Natural killer cell treated with Interleukin-12 subunit alpha and Interleukin-12 subunit beta and Interleukin-15 and Interleukin-18, amount 100 ng/mL, for 72 hours (primary cell): ENCODE results near the gene CLIP1. TPM values are rescaled to one million over a fixed set of nuclear protein-coding genes. Genes with fewer than 3 reads are reported as not detected.
A peak's percentile ranks its signal among the peaks of the same experiment; 100 is the strongest.
"Not testable (repeated sequence)": the region's sequence is repeated elsewhere in the genome, so short reads cannot be mapped to it uniquely, and the experiment has no call there.

Experiments
- ATAC-seq, 2 donors: fragments of 150-1000 bp; cut with Tn5 transposase in 1 of 2; sonication (Bioruptor Pico), chemical (Tn5 transposase) in 1 of 2; 2 replicates each; pipeline ENCODE4 v1.10.0; 2021
- DNase-seq: peaks from one replicate; pipeline ENCODE4 v3.0.0; 2022; ENCODE audit warnings: low spot score
- H3K27ac Mint-ChIP-seq, 2 donors: 1 replicate in 1 of 2; 2 replicates in 1 of 2; pipeline ENCODE4 v1.8.0; 2022; ENCODE audit warnings: mixed read lengths in 2 of 2, mild to moderate bottlenecking in 1 of 2, moderate library complexity in 1 of 2
- H3K27me3 Mint-ChIP-seq, 2 donors: 1 replicate in 1 of 2; 2 replicates in 1 of 2; pipeline ENCODE4 v1.8.0; 2022; ENCODE audit warnings: mixed read lengths in 2 of 2
- H3K36me3 Mint-ChIP-seq: one replicate; pipeline ENCODE4 v1.8.0; 2022; ENCODE audit warnings: mixed read lengths
- H3K4me1 Mint-ChIP-seq, 2 donors: 1 replicate in 1 of 2; 2 replicates in 1 of 2; pipeline ENCODE4 v1.8.0; 2022; ENCODE audit warnings: low read depth in 2 of 2, mixed read lengths in 2 of 2, mild to moderate bottlenecking in 1 of 2
- H3K4me3 Mint-ChIP-seq: one replicate; pipeline ENCODE4 v1.8.0; 2022; ENCODE audit warnings: mixed read lengths
- H3K9me3 Mint-ChIP-seq: 2 replicates; pipeline ENCODE4 v1.8.0; 2022; ENCODE audit warnings: mixed read lengths
- total RNA-seq, 2 donors: library from RNA; stranded (reverse); gene quantifications; one replicate each; pipeline ENCODE4 v1.2.3, GENCODE V29; 2022

Gene CLIP1
- total RNA-seq, 2 donors from 2014 or later, result 75.4 to 108 TPM

GRCh38 chr12:122291431-122291830 is 131.0 kb downstream of the CLIP1 start:
- DNase-seq (no peak), ATAC-seq (no peak)
- Mint-ChIP-seq H3K9me3 (no peaks in the 10 kb centered on the region), H3K27ac (no peak overlapping the region), H3K4me1 (peaks cover 3 to 6% of the 10 kb centered on the region in 2 donors), H3K36me3 (peaks cover 7% of the 10 kb centered on the region), H3K27me3 (no peaks in the 10 kb centered on the region), H3K4me3 (no peak overlapping the region)

- H3K27ac Mint-ChIP-seq, result no peak overlapping the region
- H3K27me3 Mint-ChIP-seq, result no peaks in the 10 kb centered on the region
- no peak for ATAC-seq
- no peaks in the 10 kb centered on the region for H3K9me3 Mint-ChIP-seq
- no peak for DNase-seq
- no peak overlapping the region for H3K4me3 Mint-ChIP-seq
- H3K36me3 Mint-ChIP-seq, result no peaks in the 10 kb centered on the region
- peaks cover 0 to 3% of the 10 kb centered on the region in 2 donors for H3K4me1 Mint-ChIP-seq
Measured at GRCh38 chr12:122283680-122284079, 138.8 kb downstream of the CLIP1 start.

GRCh38 chr12:122282061-122282460 is 140.4 kb downstream of the CLIP1 start:
- Mint-ChIP-seq H3K27me3 (no peaks in the 10 kb centered on the region), H3K4me3 (no peak overlapping the region), H3K36me3 (no peaks in the 10 kb centered on the region), H3K4me1 (peaks cover 0 to 2% of the 10 kb centered on the region in 2 donors), H3K27ac (no peak overlapping the region), H3K9me3 (no peaks in the 10 kb centered on the region)
- DNase-seq, result no peak
- ATAC-seq, result no peak

- Mint-ChIP-seq H3K4me1 (peaks cover 0 to 2% of the 10 kb centered on the region in 2 donors), H3K9me3 (no peaks in the 10 kb centered on the region), H3K36me3 (peaks cover 5% of the 10 kb centered on the region), H3K27ac (no peak overlapping the region), H3K27me3 (no peaks in the 10 kb centered on the region), H3K4me3 (no peak overlapping the region)
- ATAC-seq (no peak), DNase-seq (no peak)
Measured at GRCh38 chr12:122276242-122276641, 146.2 kb downstream of the CLIP1 start.

GRCh38 chr12:122275459-122275858 is 147.0 kb downstream of the CLIP1 start:
- DNase-seq, result no peak
- ATAC-seq, result no peak
- peaks cover 5% of the 10 kb centered on the region for H3K36me3 Mint-ChIP-seq
- no peaks in the 10 kb centered on the region for H3K27me3 Mint-ChIP-seq
- H3K4me1 Mint-ChIP-seq, result peaks cover 0 to 2% of the 10 kb centered on the region in 2 donors
- H3K27ac Mint-ChIP-seq, result no peak overlapping the region
- H3K4me3 Mint-ChIP-seq, result no peak overlapping the region
- no peaks in the 10 kb centered on the region for H3K9me3 Mint-ChIP-seq

GRCh38 chr12:122266230-122266901 is 156.1 kb downstream of the CLIP1 start, which contains the start of gene VPS33A:
Gene VPS33A, minus strand, starts transcription at chr12:122266494. Its CDS starts 86 bp downstream, at chr12:122266408.
- H3K27ac Mint-ChIP-seq, result peak within 1 kb of the TSS; percentile 97 to 99

DNA sequence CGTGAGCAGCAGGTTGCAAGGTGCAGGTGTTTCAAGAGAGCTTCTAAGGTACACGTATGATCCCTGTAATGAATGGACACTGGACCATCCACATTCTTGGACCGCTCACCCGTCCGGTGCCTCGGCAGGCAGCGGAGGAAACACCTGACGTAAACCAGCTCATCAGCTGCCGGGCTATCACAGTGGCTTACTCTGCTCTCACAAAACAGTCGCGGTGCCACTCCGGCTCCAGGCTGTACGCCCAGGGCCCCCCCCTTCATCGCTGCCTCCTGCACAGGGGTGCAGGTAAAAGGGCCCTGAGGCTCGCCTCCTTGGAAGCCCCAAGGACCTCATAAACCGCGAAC is 156.6 kb downstream of the CLIP1 start:
- H3K4me1 Mint-ChIP-seq, result peaks cover 7 to 10% of the 10 kb centered on the region in 2 donors

More at GRCh38 chr12:122266230-122266901, 156.1 kb downstream of the CLIP1 start, which contains the start of gene VPS33A:
- Mint-ChIP-seq H3K36me3 (peaks cover 5% of the 10 kb centered on the region), H3K27me3 (no peaks in the 10 kb centered on the region), H3K4me3 (peak within 1 kb of the TSS; percentile 94), H3K9me3 (no peaks in the 10 kb centered on the region), H3K4me1 (peaks cover 7 to 10% of the 10 kb centered on the region in 2 donors)
- DNase-seq (peak; percentile 96), ATAC-seq (peak; percentile 96 to 98)

DNA sequence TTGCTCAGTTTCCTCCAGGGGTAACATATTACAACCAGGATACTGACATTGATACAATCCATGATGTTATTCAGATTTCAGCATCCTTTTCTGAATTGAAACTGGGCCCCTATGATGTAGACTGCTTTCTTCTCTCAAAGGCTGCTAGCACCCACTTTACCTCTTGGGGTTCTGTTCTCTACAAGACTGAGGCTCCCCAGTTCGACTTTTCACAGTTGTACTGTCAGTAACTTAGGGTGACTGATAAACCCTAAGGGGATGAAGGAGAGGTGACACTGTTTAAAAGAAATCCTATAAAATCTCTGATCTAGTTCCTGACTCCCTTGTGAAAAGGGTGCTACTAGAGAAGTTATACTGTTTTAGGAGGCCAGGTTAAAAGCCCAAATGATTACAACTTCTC is 157.0 kb downstream of the CLIP1 start:
- ATAC-seq (no peak), DNase-seq (no peak)
- Mint-ChIP-seq H3K36me3 (peaks cover 5% of the 10 kb centered on the region), H3K4me3 (peak overlapping the region; percentile 94), H3K27ac (peak overlapping the region; percentile 97 to 99), H3K27me3 (no peaks in the 10 kb centered on the region), H3K4me1 (peaks cover 7 to 10% of the 10 kb centered on the region in 2 donors), H3K9me3 (no peaks in the 10 kb centered on the region)

More for the DNA sequence above, 156.6 kb downstream of the CLIP1 start:
- peak; percentile 59 to 62 for ATAC-seq
- peaks cover 5% of the 10 kb centered on the region for H3K36me3 Mint-ChIP-seq
- peak overlapping the region; percentile 94 for H3K4me3 Mint-ChIP-seq
- peak overlapping the region; percentile 97 to 99 for H3K27ac Mint-ChIP-seq
- H3K27me3 Mint-ChIP-seq, result no peaks in the 10 kb centered on the region
- no peaks in the 10 kb centered on the region for H3K9me3 Mint-ChIP-seq
- DNase-seq, result no peak

- not testable (repeated sequence) for H3K9me3 Mint-ChIP-seq, H3K4me1 Mint-ChIP-seq, H3K27me3 Mint-ChIP-seq, DNase-seq, ATAC-seq, H3K4me3 Mint-ChIP-seq, H3K27ac Mint-ChIP-seq
- H3K36me3 Mint-ChIP-seq, result peaks cover 11% of the 10 kb centered on the region
Measured at GRCh38 chr12:122260735-122261134, 161.7 kb downstream of the CLIP1 start.

GRCh38 chr12:122258939-122259338 is 163.5 kb downstream of the CLIP1 start:
- ATAC-seq, H3K9me3 Mint-ChIP-seq, H3K4me3 Mint-ChIP-seq, H3K27ac Mint-ChIP-seq, H3K4me1 Mint-ChIP-seq, DNase-seq, H3K27me3 Mint-ChIP-seq: not testable (repeated sequence)
- peaks cover 11% of the 10 kb centered on the region for H3K36me3 Mint-ChIP-seq

GRCh38 chr12:122258462-122258861 is 164.0 kb downstream of the CLIP1 start:
- not testable (repeated sequence) for H3K36me3 Mint-ChIP-seq, H3K4me3 Mint-ChIP-seq, H3K9me3 Mint-ChIP-seq, H3K4me1 Mint-ChIP-seq, DNase-seq, H3K27me3 Mint-ChIP-seq, ATAC-seq
- peak overlapping the region in 1 of 2 donors; percentile 73 for H3K27ac Mint-ChIP-seq

- ATAC-seq (no peak), DNase-seq (no peak)
- H3K36me3 Mint-ChIP-seq, result peaks cover 6% of the 10 kb centered on the region
- no peaks in the 10 kb centered on the region for H3K27me3 Mint-ChIP-seq
- H3K4me3 Mint-ChIP-seq, result no peak overlapping the region
- H3K9me3 Mint-ChIP-seq, result no peaks in the 10 kb centered on the region
- H3K4me1 Mint-ChIP-seq, result no peaks in the 10 kb centered on the region
- no peak overlapping the region for H3K27ac Mint-ChIP-seq
Measured at GRCh38 chr12:122250536-122250935, 171.9 kb downstream of the CLIP1 start.

DNA sequence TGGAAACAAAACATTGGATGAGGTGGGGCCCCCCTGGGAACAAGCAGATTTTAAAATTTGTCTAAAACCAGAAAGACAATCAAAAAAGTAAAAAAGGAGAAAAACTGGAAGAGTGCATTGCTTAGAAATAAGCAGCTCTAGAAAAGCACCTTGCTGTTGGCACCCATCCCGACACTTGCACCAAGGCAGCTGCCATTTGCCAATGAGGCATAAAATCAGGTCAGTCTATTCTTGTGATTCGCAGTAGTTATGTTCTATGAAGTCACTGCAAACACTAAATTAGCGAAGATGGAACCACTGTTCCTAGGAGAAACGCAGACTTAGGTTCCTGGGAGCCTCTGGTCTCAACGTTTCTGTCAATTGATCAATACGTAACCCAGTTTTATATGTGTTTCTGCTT is 172.4 kb downstream of the CLIP1 start:
- H3K36me3 Mint-ChIP-seq, result peaks cover 6% of the 10 kb centered on the region
- DNase-seq, result no peak
- H3K4me1 Mint-ChIP-seq, result peaks cover 0 to under 1% of the 10 kb centered on the region in 2 donors
- no peaks in the 10 kb centered on the region for H3K9me3 Mint-ChIP-seq
- H3K27ac Mint-ChIP-seq, result no peak overlapping the region
- H3K27me3 Mint-ChIP-seq, result no peaks in the 10 kb centered on the region
- H3K4me3 Mint-ChIP-seq, result no peak overlapping the region
- no peak for ATAC-seq

- Mint-ChIP-seq H3K4me1 (peaks cover 5 to 9% of the 10 kb centered on the region in 2 donors), H3K4me3 (no peak overlapping the region)
- ATAC-seq, result no peak
Measured at GRCh38 chr12:122245553-122245952, 176.9 kb downstream of the CLIP1 start.

More at GRCh38 chr12:122245553-122245952, 176.9 kb downstream of the CLIP1 start:
- H3K9me3 Mint-ChIP-seq, result no peaks in the 10 kb centered on the region
- no peak for DNase-seq
- H3K36me3 Mint-ChIP-seq, result peaks cover 6% of the 10 kb centered on the region
- no peak overlapping the region for H3K27ac Mint-ChIP-seq
- H3K27me3 Mint-ChIP-seq, result no peaks in the 10 kb centered on the region
